ENCODE results near the gene PPP1R2. TPM values are rescaled to one million over a fixed set of nuclear protein-coding genes. Genes with fewer than 3 reads are reported as not detected.
"Not testable (repeated sequence)": the region's sequence is repeated elsewhere in the genome, so short reads cannot be mapped to it uniquely, and the experiment has no call there.

The PPP1R2 gene
- total RNA-seq, 4 donors from 2014 or later: 50.7 to 143 (median 59.4) TPM

DNA sequence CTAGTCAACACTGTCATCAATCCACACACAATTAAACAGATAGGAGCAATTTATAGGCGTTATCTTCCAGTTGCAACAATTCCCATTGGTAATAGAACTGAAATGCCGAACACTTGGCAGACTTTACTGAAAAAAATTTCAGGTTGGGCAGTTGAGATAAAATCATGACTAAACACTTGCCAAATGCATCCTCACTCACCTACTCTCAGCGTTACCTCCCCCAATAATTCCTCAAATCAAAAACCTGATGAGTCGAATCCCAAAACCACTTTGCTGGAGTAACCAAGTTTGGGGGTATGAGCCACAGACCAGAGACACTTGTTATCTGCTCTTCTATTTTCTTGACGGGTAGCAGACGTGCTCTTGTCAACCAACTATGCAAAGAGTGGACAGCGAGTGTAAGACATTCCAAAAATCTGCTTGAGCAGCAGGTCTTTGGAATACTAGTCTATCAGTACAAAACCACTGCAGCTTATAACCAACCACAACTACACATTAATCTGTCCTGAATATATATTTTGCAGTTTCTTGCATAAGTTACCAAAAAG lies 30.3 kb downstream of the PPP1R2 start:
- no peak for TF ChIP-seq POLR2AphosphoS5 (IDR thresholded peaks at IDR 0.05)
- no peak for TF ChIP-seq EP300 (IDR thresholded peaks at IDR 0.05; ENCODE audit: low read depth)
- TF ChIP-seq, protein P1, sequence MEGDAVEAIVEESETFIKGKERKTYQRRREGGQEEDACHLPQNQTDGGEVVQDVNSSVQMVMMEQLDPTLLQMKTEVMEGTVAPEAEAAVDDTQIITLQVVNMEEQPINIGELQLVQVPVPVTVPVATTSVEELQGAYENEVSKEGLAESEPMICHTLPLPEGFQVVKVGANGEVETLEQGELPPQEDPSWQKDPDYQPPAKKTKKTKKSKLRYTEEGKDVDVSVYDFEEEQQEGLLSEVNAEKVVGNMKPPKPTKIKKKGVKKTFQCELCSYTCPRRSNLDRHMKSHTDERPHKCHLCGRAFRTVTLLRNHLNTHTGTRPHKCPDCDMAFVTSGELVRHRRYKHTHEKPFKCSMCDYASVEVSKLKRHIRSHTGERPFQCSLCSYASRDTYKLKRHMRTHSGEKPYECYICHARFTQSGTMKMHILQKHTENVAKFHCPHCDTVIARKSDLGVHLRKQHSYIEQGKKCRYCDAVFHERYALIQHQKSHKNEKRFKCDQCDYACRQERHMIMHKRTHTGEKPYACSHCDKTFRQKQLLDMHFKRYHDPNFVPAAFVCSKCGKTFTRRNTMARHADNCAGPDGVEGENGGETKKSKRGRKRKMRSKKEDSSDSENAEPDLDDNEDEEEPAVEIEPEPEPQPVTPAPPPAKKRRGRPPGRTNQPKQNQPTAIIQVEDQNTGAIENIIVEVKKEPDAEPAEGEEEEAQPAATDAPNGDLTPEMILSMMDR (IDR thresholded peaks at IDR 0.05): no peak

DNA sequence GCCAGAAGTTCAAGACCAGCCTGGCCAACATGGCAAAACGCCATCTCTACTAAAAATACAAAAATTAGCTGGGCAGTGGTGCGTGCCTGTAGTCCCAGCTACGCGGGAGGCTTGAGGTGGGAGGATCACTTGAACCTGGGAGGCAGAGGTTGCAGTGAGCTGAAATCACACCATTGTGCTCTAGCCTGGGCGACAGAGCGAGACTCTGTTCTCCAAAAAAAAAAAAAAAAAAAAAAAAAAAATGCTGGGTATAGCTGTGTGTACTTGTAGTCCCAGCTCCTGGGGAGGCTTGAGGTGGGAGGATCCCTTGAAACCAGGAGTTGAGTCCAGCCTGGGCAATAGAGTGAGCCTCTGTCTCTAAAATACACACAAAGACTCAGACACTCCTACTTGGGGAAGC lies 32.0 kb downstream of the PPP1R2 start:
- Histone ChIP-seq H3K36me3 (no peaks in the 10 kb centered on the region), H3K4me3 (no peak overlapping the region), H3K9me3 (no peaks in the 10 kb centered on the region), H3K27ac (no peak overlapping the region), H3K4me1 (peaks cover 0 to 8% (median under 1%) of the 10 kb centered on the region in 4 donors), H3K27me3 (no peaks in the 10 kb centered on the region)
- in situ Hi-C loops (cut with MboI; ENCODE audit: low pct_ligation_motif_present in 1 of 4, low pct_unique_long_range_greater_than_20kb in 1 of 4, low sequenced_read_pairs in 3 of 4): no loop called here
- TF ChIP-seq POLR2AphosphoS5 (IDR thresholded peaks at IDR 0.05): no peak
- TF ChIP-seq, protein P1 (IDR thresholded peaks at IDR 0.05): no peak
- no peak for TF ChIP-seq POLR2A (IDR thresholded peaks at IDR 0.05)
- TF ChIP-seq EP300 (IDR thresholded peaks at IDR 0.05; ENCODE audit: low read depth): no peak
- intact Hi-C loops (cut with DNase I; ENCODE audit: low total_unique reads): loop anchor here (10.0 kb wide), 1 partner anchor 956 kb away; no protein-coding TSS in a partner anchor
- 91% methylated on average over 6 of the region's 6 CpGs; no CpG with 5 or more reads in 1 of the 2 donors for WGBS, 2 donors (ENCODE audit: low coverage in 1 of 2)
- DNase-seq: no peak

More for the DNA sequence above, 30.3 kb downstream of the PPP1R2 start:
- peaks cover 0 to 5% (median 0%) of the 10 kb centered on the region in 4 donors for H3K36me3 ChIP-seq
- H3K4me3 ChIP-seq: no peak overlapping the region
- no peaks in the 10 kb centered on the region for H3K9me3 ChIP-seq
- no peak for DNase-seq
- WGBS, 2 donors (ENCODE audit: low coverage in 1 of 2): 87 to 97% methylated on average over 6 to 7 of the region's 7 CpGs
- H3K27ac ChIP-seq: no peak overlapping the region
- no peaks in the 10 kb centered on the region for H3K27me3 ChIP-seq
- intact Hi-C loops (cut with DNase I; ENCODE audit: low total_unique reads) (loop anchor here (10.0 kb wide), 1 partner anchor 958 kb away; no protein-coding TSS in a partner anchor), in situ Hi-C loops (cut with MboI; ENCODE audit: low pct_ligation_motif_present in 1 of 4, low pct_unique_long_range_greater_than_20kb in 1 of 4, low sequenced_read_pairs in 3 of 4) (no loop called here)
- H3K4me1 ChIP-seq: peaks cover 0 to 23% (median 6%) of the 10 kb centered on the region in 4 donors

DNA sequence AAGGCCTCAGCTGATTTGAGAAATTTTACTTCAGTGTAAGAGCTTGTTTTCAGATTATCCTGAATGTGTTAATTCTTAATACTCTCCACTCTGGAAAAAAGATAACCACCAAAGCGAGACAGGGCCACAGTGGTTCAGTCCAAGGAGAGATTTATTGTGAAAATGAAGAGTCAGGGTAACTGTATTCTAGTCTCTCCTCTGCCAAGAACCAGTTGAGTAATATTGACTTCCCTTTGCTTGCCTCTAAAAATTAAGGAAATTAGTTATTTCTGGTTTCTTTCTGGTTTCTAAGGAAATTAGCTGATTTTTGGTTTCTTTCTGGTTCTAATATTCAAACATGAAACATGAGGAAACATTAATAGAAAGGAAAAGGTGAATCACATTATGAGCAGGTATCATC lies 34.9 kb downstream of the PPP1R2 start:
- intact Hi-C loops (cut with DNase I; ENCODE audit: low total_unique reads) (no loop called here), in situ Hi-C loops (cut with MboI; ENCODE audit: low pct_ligation_motif_present in 1 of 4, low pct_unique_long_range_greater_than_20kb in 1 of 4, low sequenced_read_pairs in 3 of 4) (no loop called here)
- Histone ChIP-seq H3K4me3 (no peak overlapping the region), H3K27me3 (no peaks in the 10 kb centered on the region), H3K27ac (no peak overlapping the region), H3K4me1 (no peaks in the 10 kb centered on the region), H3K36me3 (no peaks in the 10 kb centered on the region), H3K9me3 (no peaks in the 10 kb centered on the region)
- TF ChIP-seq EP300 (IDR thresholded peaks at IDR 0.05; ENCODE audit: low read depth) (no peak), POLR2A (IDR thresholded peaks at IDR 0.05) (no peak), POLR2AphosphoS5 (IDR thresholded peaks at IDR 0.05) (no peak)
- TF ChIP-seq, protein P1 (IDR thresholded peaks at IDR 0.05): no peak
- DNase-seq: no peak
- 89 to 100% methylated on average over 1 of the region's 1 CpG for WGBS, 2 donors (ENCODE audit: low coverage in 1 of 2)

DNA sequence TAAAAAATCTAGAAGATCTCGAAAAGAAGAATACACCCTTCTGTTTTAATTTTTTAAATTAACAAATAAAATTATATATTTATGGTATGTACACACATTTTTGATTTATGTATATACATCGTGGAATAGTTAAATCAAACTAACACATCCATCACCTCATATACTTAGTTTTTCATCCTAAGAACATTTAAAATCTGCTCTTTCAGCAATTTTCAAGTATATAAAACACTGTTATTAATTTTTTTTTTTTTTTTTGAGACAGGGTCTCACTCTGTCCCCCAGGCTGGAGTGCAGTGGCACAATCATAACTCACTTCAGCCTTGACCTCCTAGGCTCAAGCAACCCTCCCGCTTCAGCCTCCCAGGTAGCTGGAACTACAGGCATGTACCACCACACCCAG lies 67.5 kb downstream of the PPP1R2 start:
- no peaks in the 10 kb centered on the region for H3K4me1 ChIP-seq
- in situ Hi-C loops (cut with MboI; ENCODE audit: low pct_ligation_motif_present in 1 of 4, low pct_unique_long_range_greater_than_20kb in 1 of 4, low sequenced_read_pairs in 3 of 4) (no loop called here), intact Hi-C loops (cut with DNase I; ENCODE audit: low total_unique reads) (no loop called here)
- no peak overlapping the region for H3K27ac ChIP-seq
- DNase-seq: no peak
- H3K9me3 ChIP-seq: no peaks in the 10 kb centered on the region
- no peaks in the 10 kb centered on the region for H3K27me3 ChIP-seq
- TF ChIP-seq POLR2A (IDR thresholded peaks at IDR 0.05) (no peak), POLR2AphosphoS5 (IDR thresholded peaks at IDR 0.05) (no peak), EP300 (IDR thresholded peaks at IDR 0.05; ENCODE audit: low read depth) (no peak)
- TF ChIP-seq, protein P1 (IDR thresholded peaks at IDR 0.05): no peak
- H3K4me3 ChIP-seq: no peak overlapping the region
- H3K36me3 ChIP-seq: no peaks in the 10 kb centered on the region
- WGBS, 2 donors (ENCODE audit: low coverage in 1 of 2): 84 to 92% methylated on average over 3 of the region's 3 CpGs

DNA sequence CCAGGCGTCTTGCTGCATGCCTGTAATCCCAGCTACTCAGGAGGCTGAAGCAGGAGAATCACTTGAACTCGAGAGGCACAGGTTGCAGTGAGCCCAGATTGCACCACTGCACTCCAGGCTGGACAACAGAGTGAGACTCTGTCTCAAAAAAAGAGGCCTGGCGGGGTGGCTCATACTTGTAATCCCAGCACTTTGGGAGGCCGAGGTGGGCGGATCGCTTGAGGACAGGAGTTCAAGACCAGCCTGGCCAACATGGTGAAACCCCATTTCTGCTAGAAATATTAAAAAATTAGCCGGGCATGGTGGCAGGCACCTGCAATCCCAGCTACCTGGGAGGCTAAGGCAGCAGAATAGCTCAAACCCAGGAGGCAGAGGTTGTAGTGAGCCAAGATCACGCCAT lies 68.0 kb downstream of the PPP1R2 start:
- H3K4me3 ChIP-seq; H3K36me3 ChIP-seq; H3K9me3 ChIP-seq; H3K27ac ChIP-seq; DNase-seq; intact Hi-C loops (cut with DNase I; ENCODE audit: low total_unique reads); in situ Hi-C loops (cut with MboI; ENCODE audit: low pct_ligation_motif_present in 1 of 4, low pct_unique_long_range_greater_than_20kb in 1 of 4, low sequenced_read_pairs in 3 of 4); H3K27me3 ChIP-seq; H3K4me1 ChIP-seq: not testable (repeated sequence)
- 92 to 100% methylated on average over 1 to 8 of the region's 8 CpGs for WGBS, 2 donors (ENCODE audit: low coverage in 1 of 2)

All from transverse colon (tissue), 4 donors.